NCI-H128 (cell line): ENCODE measurements around the gene USP25.

ENCODE experiments used
- DNase-seq: peaks from one replicate; lab custom pipeline; 2025; ENCODE audit not compliant: unreplicated experiment; lab: John Stamatoyannopoulos, UW

Gene USP25

GRCh38 chr21:15797577-15798363 lies 68.0 kb downstream of the USP25 start:
- DNase-seq: no peak

- DNase-seq: no peak
Measured at GRCh38 chr21:15801352-15801863, 71.6 kb downstream of the USP25 start.

- no peak for DNase-seq
Measured at GRCh38 chr21:15804247-15805005, 74.6 kb downstream of the USP25 start.

- no peak for DNase-seq
Measured at GRCh38 chr21:15809065-15809464, 79.3 kb downstream of the USP25 start.

- no peak for DNase-seq
Measured at GRCh38 chr21:15809818-15810217, 80.0 kb downstream of the USP25 start.

GRCh38 chr21:15815285-15815684 lies 85.5 kb downstream of the USP25 start:
- no peak for DNase-seq

- DNase-seq: no peak
Measured at GRCh38 chr21:15820327-15820726, 90.5 kb downstream of the USP25 start.

- no peak for DNase-seq
Measured at GRCh38 chr21:15820852-15821379, 91.1 kb downstream of the USP25 start.

- no peak for DNase-seq
Measured at GRCh38 chr21:15823486-15824150, 93.8 kb downstream of the USP25 start.

- DNase-seq: no peak
Measured at GRCh38 chr21:15825700-15826099, 95.9 kb downstream of the USP25 start.

- no peak for DNase-seq
Measured at GRCh38 chr21:15826147-15826780, 96.5 kb downstream of the USP25 start.

GRCh38 chr21:15826908-15827601 lies 97.3 kb downstream of the USP25 start:
- DNase-seq: no peak

- DNase-seq: no peak
Measured at GRCh38 chr21:15831497-15831896, 101.7 kb downstream of the USP25 start.

GRCh38 chr21:15837645-15838044 lies 107.9 kb downstream of the USP25 start:
- DNase-seq: no peak

GRCh38 chr21:15839026-15839425 lies 109.2 kb downstream of the USP25 start:
- no peak for DNase-seq

- DNase-seq: no peak
Measured at GRCh38 chr21:15839601-15840000, 109.8 kb downstream of the USP25 start.

- DNase-seq: no peak
Measured at GRCh38 chr21:15840406-15840805, 110.6 kb downstream of the USP25 start.

- no peak for DNase-seq
Measured at GRCh38 chr21:15841856-15842564, 112.2 kb downstream of the USP25 start.

GRCh38 chr21:15842565-15842880 lies 112.7 kb downstream of the USP25 start:
- no peak for DNase-seq

- DNase-seq: no peak
Measured at GRCh38 chr21:15843766-15844165, 114.0 kb downstream of the USP25 start.
